A549 treated with Mapracorat at 1 μM for 4 hours (cell line): ENCODE results near the gene BCAR3. TPM values are rescaled to one million over a fixed set of nuclear protein-coding genes. Genes with fewer than 3 reads are reported as not detected.

Experiments
- total RNA-seq: library from RNA; stranded (reverse); fragments of 200-300 nt; extraction: Qiagen RNA extraction; gene quantifications from 5 replicates; pipeline ENCODE4 v1.2.3, GENCODE V29; 2022

BCAR3 gene
- 70.4 to 87.4 TPM (median 78.8 TPM) in 5 replicates for total RNA-seq

GRCh38 chr1:93681101-93681988, at the start of gene BCAR3:
TSS of gene BCAR3 (minus strand) at chr1:93681837. CDS start at chr1:93674930, 6,907 bp downstream.

Other genes with a start within 250 kb of the BCAR3 start
- gene FNBP1L, start 233.7 kb downstream of the BCAR3 start, total RNA-seq: 17.4 to 25.9 TPM (median 25.1 TPM) in 5 replicates
- 37.3 to 44.7 TPM (median 37.9 TPM) in 5 replicates for gene DNTTIP2, start 197.4 kb upstream of the BCAR3 start, total RNA-seq
- 85.1 to 97.9 TPM (median 89.4 TPM) in 5 replicates for gene GCLM, start 227.6 kb upstream of the BCAR3 start, total RNA-seq